HCT116 (cell line): ENCODE results near the gene KCNJ10. TPM values are rescaled to one million over a fixed set of nuclear protein-coding genes. Genes with fewer than 3 reads are reported as not detected.
A peak's percentile ranks its signal among the peaks of the same experiment; 100 is the strongest.

Experiments used
- ATAC-seq: fragments of 200-7000 bp; cut with Tn5 transposase; 2 replicates; pipeline ENCODE4 v1.9.1; 2020; ENCODE audit warnings: mild to moderate bottlenecking, moderate library complexity
- BruUV-seq: library from RNA; stranded (reverse); fragments of 400-500 nt; replicated peaks from 2 replicates; lab custom pipeline; 2021; lab: Mats Ljungman, UMichigan
- CTCF ChIA-PET: fragments of 300-600 bp; sonication (Branson Sonifier 250); formaldehyde crosslinking; loops from one replicate; lab custom pipeline; 2021; ENCODE audit warnings: antibody characterized with exemption; lab: Charles Lee
- POLR2A ChIA-PET: fragments of 300-600, 350-600 bp; sonication (Branson Sonifier 250); formaldehyde crosslinking; loops from one replicate; lab custom pipeline; 2021; ENCODE audit warnings: antibody characterized with exemption; lab: Charles Lee
- RAD21 ChIA-PET, 2 experiments: fragments of 300-600 bp; sonication (Branson Sonifier 250); formaldehyde crosslinking; loops; one replicate each; lab custom pipeline; 2023; ENCODE audit warnings: low total read pairs in 2 of 2; ENCODE audit not compliant: uncharacterized antibody in 2 of 2, unreplicated experiment in 2 of 2, low non-redundant PET in 1 of 2; lab: Charles Lee
- DNase-seq: peaks from one replicate; pipeline ENCODE4 v3.0.0-alpha.2; 2010; ENCODE audit warnings: low read depth, low spot score
- H2AFZ ChIP-seq: fragments of 200-600 bp; shearing (Covaris generic), sonication (generic); 2 replicates; pipeline ENCODE4 v1.6.1; 2017; ENCODE audit warnings: low read depth, mixed run types, mixed read lengths, antibody characterized with exemption, low read length; ENCODE audit not compliant: poor library complexity, severe bottlenecking
- H3K27ac ChIP-seq: 2 replicates; pipeline ENCODE4 v1.5.1; 2012; ENCODE audit warnings: low read depth, low read length
- H3K27me3 ChIP-seq: fragments of 200-600 bp; sonication (generic); 2 replicates; pipeline ENCODE4 v1.6.1; 2016; ENCODE audit warnings: mixed run types, low read length, mixed read lengths; ENCODE audit not compliant: insufficient read depth
- H3K36me3 ChIP-seq, 2 experiments: fragments of 200-500 bp in 1 of 2; fragments of 200-600 bp in 1 of 2; sonication (Bioruptor generic) in 1 of 2; sonication (generic) in 1 of 2; 2 replicates each; pipeline versions ENCODE4 v1.5.1 to v1.6.1; 2014 to 2016; ENCODE audit warnings: low read length in 2 of 2, inconsistent platforms in 1 of 2, mixed read lengths in 1 of 2, mixed run types in 1 of 2; ENCODE audit not compliant: insufficient read depth in 2 of 2, control insufficient read depth in 1 of 2
- H3K4me1 ChIP-seq, 2 experiments: fragments of 200-600 bp in 1 of 2; sonication (generic) in 1 of 2; 2 replicates each; pipeline versions ENCODE4 v1.5.1 to v1.6.1; 2012 to 2017; ENCODE audit warnings: low read length in 2 of 2, inconsistent platforms in 1 of 2, mild to moderate bottlenecking in 1 of 2, mixed read lengths in 1 of 2, mixed run types in 1 of 2, moderate library complexity in 1 of 2; ENCODE audit not compliant: insufficient read depth in 2 of 2, control insufficient read depth in 1 of 2
- H3K4me2 ChIP-seq: fragments of 200-600 bp; sonication (generic); 2 replicates; pipeline ENCODE4 v1.6.1; 2017; ENCODE audit warnings: mixed run types, low read length, mixed read lengths
- H3K4me3 ChIP-seq, 2 experiments: fragments of 200-600 bp in 1 of 2; sonication (generic) in 1 of 2; replicated peaks in 1 of 2; 2 replicates each; pipeline ENCODE4 v1.5.1; 2011 to 2016; ENCODE audit warnings: low read length in 2 of 2, control low read depth in 1 of 2, low read depth in 1 of 2, mild to moderate bottlenecking in 1 of 2, mixed read lengths in 1 of 2, mixed run types in 1 of 2
- H3K79me2 ChIP-seq: fragments of 200-600 bp; sonication (generic); 2 replicates; pipeline ENCODE4 v1.6.1; 2017; ENCODE audit warnings: mild to moderate bottlenecking, mixed run types, low read length, moderate library complexity, mixed read lengths; ENCODE audit not compliant: insufficient read depth
- H3K9ac ChIP-seq: fragments of 200-600 bp; sonication (generic); 2 replicates; pipeline ENCODE4 v1.6.1; 2016; ENCODE audit warnings: low read length, mixed read lengths
- H3K9me2 ChIP-seq: fragments of 200-600 bp; sonication (generic), shearing (Covaris generic); 2 replicates; pipeline ENCODE4 v1.6.1; 2017; ENCODE audit warnings: mixed run types, mild to moderate bottlenecking, moderate library complexity; ENCODE audit not compliant: insufficient read depth
- H3K9me3 ChIP-seq, 2 experiments: fragments of 200-500 bp in 1 of 2; fragments of 200-600 bp in 1 of 2; sonication (Bioruptor generic) in 1 of 2; sonication (generic) in 1 of 2; 2 replicates each; pipeline ENCODE4 v1.6.1; 2014 to 2017; ENCODE audit warnings: low read length in 2 of 2, mixed read lengths in 2 of 2, inconsistent platforms in 1 of 2, low read depth in 1 of 2, mild to moderate bottlenecking in 1 of 2, mixed run types in 1 of 2, moderate library complexity in 1 of 2; ENCODE audit not compliant: control insufficient read depth in 1 of 2, insufficient read depth in 1 of 2
- H4K20me1 ChIP-seq: fragments of 200-600 bp; sonication (generic), shearing (Covaris generic); 2 replicates; pipeline ENCODE4 v1.6.1; 2017; ENCODE audit warnings: mixed run types, mild to moderate bottlenecking, moderate library complexity; ENCODE audit not compliant: insufficient read depth
- CBX3 ChIP-seq: IDR thresholded peaks from 2 replicates; pipeline ENCODE4 v1.6.1; 2012; ENCODE audit warnings: low read depth
- CEBPB ChIP-seq: IDR thresholded peaks from 2 replicates; pipeline ENCODE4 v1.6.1; 2012; ENCODE audit warnings: low read depth
- EGR1 ChIP-seq: IDR thresholded peaks from 2 replicates; pipeline ENCODE4 v1.6.1; 2012; ENCODE audit warnings: low read depth
- FOSL1 ChIP-seq: IDR thresholded peaks from 2 replicates; pipeline ENCODE4 v1.6.1; 2012; ENCODE audit warnings: low read depth
- JUND ChIP-seq: IDR thresholded peaks from 2 replicates; pipeline ENCODE4 v1.6.1; 2012
- RAD21 ChIP-seq: IDR thresholded peaks from 2 replicates; pipeline ENCODE4 v1.6.1; 2012; ENCODE audit warnings: low read depth, mild to moderate bottlenecking
- SIN3A ChIP-seq: IDR thresholded peaks from 2 replicates; pipeline ENCODE4 v1.6.1; 2012; ENCODE audit warnings: low read depth
- SRF ChIP-seq: IDR thresholded peaks from 2 replicates; pipeline ENCODE4 v1.6.1; 2012; ENCODE audit warnings: low read depth
- TCF7L2 ChIP-seq: IDR thresholded peaks from 2 replicates; pipeline ENCODE4 v1.7.0; 2011; ENCODE audit warnings: borderline replicate concordance, inconsistent platforms; ENCODE audit not compliant: insufficient read depth, insufficient read length; ENCODE audit errors: extremely low read depth
- ZFX ChIP-seq: fragments of 450-650 bp; IDR thresholded peaks from 2 replicates; pipeline ENCODE4 v1.6.1; 2017
- ZNF274 ChIP-seq: fragments of 200-500 bp; sonication (Bioruptor generic); IDR thresholded peaks from 2 replicates; pipeline ENCODE4 v1.6.1; 2014; ENCODE audit warnings: mild to moderate bottlenecking, low read depth, low read length, inconsistent platforms
- intact Hi-C: fragments of 100-400 bp; cut with micrococcal nuclease; formaldehyde crosslinking; loops from 2 replicates; pipeline ENCODE4 v1.10.0; 2022
- total RNA-seq: library from RNA; stranded (reverse); gene quantifications from one replicate; pipeline ENCODE4 v1.2.1, GENCODE V29; 2021; ENCODE audit not compliant: unreplicated experiment
- TF ChIP-seq, protein P1 (sequence below), 3 experiments: fragments of 200-600 bp in 1 of 3; sonication (generic) in 1 of 3; IDR thresholded peaks in 2 of 3; conservative IDR thresholded peaks in 1 of 3; 2 replicates each; pipeline ENCODE4 v1.5.1; 2012 to 2017; ENCODE audit warnings: low read depth in 2 of 3, low read length in 2 of 3, antibody characterized with exemption in 1 of 3, borderline replicate concordance in 1 of 3, control low read depth in 1 of 3, mild to moderate bottlenecking in 1 of 3, mixed read lengths in 1 of 3, mixed run types in 1 of 3, moderate library complexity in 1 of 3; ENCODE audit not compliant: insufficient read depth in 1 of 3
- TF ChIP-seq, protein P2 (sequence below): IDR thresholded peaks from 2 replicates; pipeline ENCODE4 v1.6.1; 2012; ENCODE audit warnings: low read depth
- TF ChIP-seq, protein P3 (sequence below): IDR thresholded peaks from 2 replicates; pipeline ENCODE4 v1.6.1; 2012
- TF ChIP-seq, protein P4 (sequence below): IDR thresholded peaks from 2 replicates; pipeline ENCODE4 v1.6.1; 2012

KCNJ10 gene
- total RNA-seq, 1 experiment from 2014 or later: 0.57 TPM

DNA sequence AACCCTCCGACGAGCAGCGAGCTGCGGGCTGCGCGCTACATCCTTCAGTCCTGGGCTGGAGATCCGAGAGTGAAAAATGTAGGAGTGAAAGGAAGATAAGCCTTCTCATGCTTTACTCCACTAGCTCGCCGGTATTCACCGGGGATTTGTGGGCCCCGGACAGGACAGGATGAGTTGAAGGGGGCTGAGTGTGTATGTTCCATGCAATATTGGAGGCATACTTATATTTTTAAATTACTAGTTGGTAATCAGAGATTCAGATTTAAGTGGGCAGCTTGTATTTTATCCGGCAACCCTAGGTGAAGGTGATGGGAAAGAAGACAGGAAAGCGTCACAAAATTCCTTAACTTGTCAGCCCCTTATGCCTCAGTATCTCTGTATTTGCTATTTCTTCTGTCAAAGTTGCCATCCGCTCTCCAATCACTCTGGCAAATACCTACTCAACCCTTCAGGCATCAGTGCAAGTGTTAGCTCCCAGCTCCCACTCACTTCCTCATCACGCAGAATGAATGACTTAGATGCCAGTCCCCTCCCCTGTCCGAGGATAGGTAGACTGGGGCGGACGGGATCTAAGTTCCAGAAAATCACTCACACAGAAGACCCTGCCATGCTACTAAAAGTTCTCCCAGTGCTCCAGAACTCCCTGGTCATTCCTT lies 37.7 kb downstream of the KCNJ10 start:
- peak; percentile 50 for ATAC-seq
- CTCF ChIA-PET: interaction anchor here (0.5 to 2.9 kb wide), 3 partner anchors 14 to 1147 kb away, joined by 4 to 9 read pairs (median 6); no protein-coding TSS in a partner anchor

More for the DNA sequence above, 37.7 kb downstream of the KCNJ10 start:
- Histone ChIP-seq H3K4me2 (peak overlapping the region; percentile 95), H4K20me1 (no peaks in the 10 kb centered on the region), H3K27me3 (no peaks in the 10 kb centered on the region), H3K36me3 (no peaks in the 10 kb centered on the region), H3K9me3 (no peaks in the 10 kb centered on the region), H3K4me1 (peaks cover 5 to 18% of the 10 kb centered on the region in 2 experiments; a peak in 3 of 4 replicates), H3K9me2 (no peaks in the 10 kb centered on the region), H3K27ac (peak overlapping the region; percentile 21; the same call in 1 of the 2 replicates), H3K79me2 (peaks cover 19% of the 10 kb centered on the region), H2AFZ (peak overlapping the region; percentile 75), H3K9ac (peak overlapping the region; percentile 65), H3K4me3 (peak overlapping the region; percentile 81 to 87)
- ChIA-PET POLR2A (no interaction called here), RAD21 (no interaction called here)
- DNase-seq: no peak
- BruUV-seq: TSS peak; percentile 65
- intact Hi-C loops: loop anchor here (1.0 kb wide), 1 partner anchor 252 kb away; the partner anchor contains the start of gene DUSP23
- TF ChIP-seq SIN3A (no peak; the same call in 1 of the 2 replicates), EGR1 (no peak), SRF (no peak; the same call in 1 of the 2 replicates), JUND (no peak), CBX3 (no peak; the same call in 1 of the 2 replicates), ZFX (no peak), FOSL1 (no peak), ZNF274 (no peak), RAD21 (no peak), CEBPB (no peak), TCF7L2 (no peak)
- TF ChIP-seq, protein P1, sequence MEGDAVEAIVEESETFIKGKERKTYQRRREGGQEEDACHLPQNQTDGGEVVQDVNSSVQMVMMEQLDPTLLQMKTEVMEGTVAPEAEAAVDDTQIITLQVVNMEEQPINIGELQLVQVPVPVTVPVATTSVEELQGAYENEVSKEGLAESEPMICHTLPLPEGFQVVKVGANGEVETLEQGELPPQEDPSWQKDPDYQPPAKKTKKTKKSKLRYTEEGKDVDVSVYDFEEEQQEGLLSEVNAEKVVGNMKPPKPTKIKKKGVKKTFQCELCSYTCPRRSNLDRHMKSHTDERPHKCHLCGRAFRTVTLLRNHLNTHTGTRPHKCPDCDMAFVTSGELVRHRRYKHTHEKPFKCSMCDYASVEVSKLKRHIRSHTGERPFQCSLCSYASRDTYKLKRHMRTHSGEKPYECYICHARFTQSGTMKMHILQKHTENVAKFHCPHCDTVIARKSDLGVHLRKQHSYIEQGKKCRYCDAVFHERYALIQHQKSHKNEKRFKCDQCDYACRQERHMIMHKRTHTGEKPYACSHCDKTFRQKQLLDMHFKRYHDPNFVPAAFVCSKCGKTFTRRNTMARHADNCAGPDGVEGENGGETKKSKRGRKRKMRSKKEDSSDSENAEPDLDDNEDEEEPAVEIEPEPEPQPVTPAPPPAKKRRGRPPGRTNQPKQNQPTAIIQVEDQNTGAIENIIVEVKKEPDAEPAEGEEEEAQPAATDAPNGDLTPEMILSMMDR (IDR thresholded peaks at IDR 0.05 in 2 of 3, conservative IDR thresholded peaks at IDR 0.05 in 1 of 3; ENCODE audit: borderline replicate concordance in 1 of 3, insufficient read depth in 1 of 3, low read depth in 2 of 3, low read length in 2 of 3): no peak
- TF ChIP-seq, protein P2, sequence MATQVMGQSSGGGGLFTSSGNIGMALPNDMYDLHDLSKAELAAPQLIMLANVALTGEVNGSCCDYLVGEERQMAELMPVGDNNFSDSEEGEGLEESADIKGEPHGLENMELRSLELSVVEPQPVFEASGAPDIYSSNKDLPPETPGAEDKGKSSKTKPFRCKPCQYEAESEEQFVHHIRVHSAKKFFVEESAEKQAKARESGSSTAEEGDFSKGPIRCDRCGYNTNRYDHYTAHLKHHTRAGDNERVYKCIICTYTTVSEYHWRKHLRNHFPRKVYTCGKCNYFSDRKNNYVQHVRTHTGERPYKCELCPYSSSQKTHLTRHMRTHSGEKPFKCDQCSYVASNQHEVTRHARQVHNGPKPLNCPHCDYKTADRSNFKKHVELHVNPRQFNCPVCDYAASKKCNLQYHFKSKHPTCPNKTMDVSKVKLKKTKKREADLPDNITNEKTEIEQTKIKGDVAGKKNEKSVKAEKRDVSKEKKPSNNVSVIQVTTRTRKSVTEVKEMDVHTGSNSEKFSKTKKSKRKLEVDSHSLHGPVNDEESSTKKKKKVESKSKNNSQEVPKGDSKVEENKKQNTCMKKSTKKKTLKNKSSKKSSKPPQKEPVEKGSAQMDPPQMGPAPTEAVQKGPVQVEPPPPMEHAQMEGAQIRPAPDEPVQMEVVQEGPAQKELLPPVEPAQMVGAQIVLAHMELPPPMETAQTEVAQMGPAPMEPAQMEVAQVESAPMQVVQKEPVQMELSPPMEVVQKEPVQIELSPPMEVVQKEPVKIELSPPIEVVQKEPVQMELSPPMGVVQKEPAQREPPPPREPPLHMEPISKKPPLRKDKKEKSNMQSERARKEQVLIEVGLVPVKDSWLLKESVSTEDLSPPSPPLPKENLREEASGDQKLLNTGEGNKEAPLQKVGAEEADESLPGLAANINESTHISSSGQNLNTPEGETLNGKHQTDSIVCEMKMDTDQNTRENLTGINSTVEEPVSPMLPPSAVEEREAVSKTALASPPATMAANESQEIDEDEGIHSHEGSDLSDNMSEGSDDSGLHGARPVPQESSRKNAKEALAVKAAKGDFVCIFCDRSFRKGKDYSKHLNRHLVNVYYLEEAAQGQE: no peak
- TF ChIP-seq, protein P3, sequence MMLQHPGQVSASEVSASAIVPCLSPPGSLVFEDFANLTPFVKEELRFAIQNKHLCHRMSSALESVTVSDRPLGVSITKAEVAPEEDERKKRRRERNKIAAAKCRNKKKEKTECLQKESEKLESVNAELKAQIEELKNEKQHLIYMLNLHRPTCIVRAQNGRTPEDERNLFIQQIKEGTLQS: no peak
- TF ChIP-seq, protein P4, sequence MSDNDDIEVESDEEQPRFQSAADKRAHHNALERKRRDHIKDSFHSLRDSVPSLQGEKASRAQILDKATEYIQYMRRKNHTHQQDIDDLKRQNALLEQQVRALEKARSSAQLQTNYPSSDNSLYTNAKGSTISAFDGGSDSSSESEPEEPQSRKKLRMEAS: no peak
